Activated CD4-positive, alpha-beta T cell treated with anti-CD3 and anti-CD28 coated beads, Interleukin-2, amount 50 U/mL, for 48 hours (primary cell): Measurements from ENCODE around the gene PET100.

ENCODE experiments used
- DNase-seq, 2 experiments: peaks; one replicate each; pipeline ENCODE4 v3.0.0-alpha.2; 2020

Gene PET100

GRCh38 chr19:7654401-7654800 is 24.8 kb downstream of the PET100 start:
- DNase-seq = no peak

- no peak for DNase-seq
These were observed 26.0 kb downstream of the PET100 start for GRCh38 chr19:7655581-7655980.

- DNase-seq = peak; percentile 36 to 44
These were observed 27.6 kb downstream of the PET100 start for GRCh38 chr19:7657131-7657751.

- peak; percentile 25 to 43 for DNase-seq
These were observed 28.7 kb downstream of the PET100 start for GRCh38 chr19:7658219-7658686.

GRCh38 chr19:7661744-7662538 is 32.3 kb downstream of the PET100 start:
- DNase-seq = no peak

DNA sequence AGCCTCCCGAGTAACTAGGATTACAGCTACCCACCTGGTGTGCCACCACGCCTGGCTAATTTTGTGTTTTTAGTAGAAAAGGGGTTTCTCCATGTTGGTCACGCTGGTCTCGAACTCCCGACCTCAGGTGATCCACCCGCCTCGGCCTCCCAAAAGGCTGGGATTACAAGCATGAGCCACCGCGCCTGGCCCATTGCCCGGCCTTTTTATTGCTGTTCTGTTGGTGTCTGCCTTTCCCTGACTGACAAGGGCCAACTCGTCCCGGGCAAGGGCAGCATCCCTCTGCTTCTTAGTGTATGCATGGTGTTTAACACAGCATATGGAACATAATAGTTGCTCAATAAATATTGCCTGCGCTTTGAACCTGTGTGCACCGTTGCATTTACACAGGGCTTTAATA is 33.1 kb downstream of the PET100 start:
- DNase-seq = no peak

- no peak for DNase-seq
These were observed 34.1 kb downstream of the PET100 start for GRCh38 chr19:7663706-7664105.

- DNase-seq = no peak
These were observed 35.5 kb downstream of the PET100 start for GRCh38 chr19:7665076-7665475.

DNA sequence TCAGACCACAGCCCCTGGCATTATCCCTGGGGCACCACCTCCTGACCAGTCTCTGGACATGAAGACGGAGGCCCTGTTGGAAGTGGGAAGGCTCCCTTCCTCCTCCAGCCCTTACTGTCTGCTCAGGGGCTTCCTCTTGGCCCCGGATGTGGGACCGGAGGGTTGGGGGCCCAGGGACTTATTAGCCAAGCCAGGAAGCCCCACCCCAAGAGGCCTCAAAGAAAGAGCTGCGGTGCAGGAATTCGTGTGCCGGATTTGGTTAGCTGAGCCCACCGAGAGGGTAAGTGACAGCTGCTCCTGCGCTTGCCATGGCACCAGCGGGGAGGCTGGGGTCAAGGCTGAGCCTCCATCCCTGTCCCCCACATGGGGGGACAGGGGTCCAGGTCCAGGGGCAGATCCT is 39.2 kb downstream of the PET100 start, which contains the start of gene RETN:
TSS of gene RETN (plus strand) at position 208 of the 400 bp plus-strand sequence. CDS start 278 bp downstream, outside the sequence.
- no peak for DNase-seq

DNA sequence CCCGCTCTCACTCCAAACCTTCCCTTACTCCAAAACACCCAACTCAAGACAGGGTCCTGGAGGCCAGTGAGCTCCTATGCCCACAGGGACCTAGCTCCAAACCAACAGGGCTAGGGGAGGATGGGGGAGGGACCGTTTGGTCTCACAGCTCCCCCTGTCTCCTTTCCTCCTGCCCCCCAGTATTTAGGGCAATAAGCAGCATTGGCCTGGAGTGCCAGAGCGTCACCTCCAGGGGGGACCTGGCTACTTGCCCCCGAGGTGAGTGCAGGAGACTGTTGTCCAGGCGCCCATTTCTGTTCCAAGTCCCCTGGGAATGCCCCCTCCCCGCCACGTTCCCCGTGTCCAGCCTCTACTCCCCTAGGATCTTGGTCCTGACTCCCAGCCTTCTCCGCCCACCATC is 40.0 kb downstream of the PET100 start:
- DNase-seq = no peak

GRCh38 chr19:7670150-7670783 is 40.7 kb downstream of the PET100 start:
- no peak for DNase-seq

DNA sequence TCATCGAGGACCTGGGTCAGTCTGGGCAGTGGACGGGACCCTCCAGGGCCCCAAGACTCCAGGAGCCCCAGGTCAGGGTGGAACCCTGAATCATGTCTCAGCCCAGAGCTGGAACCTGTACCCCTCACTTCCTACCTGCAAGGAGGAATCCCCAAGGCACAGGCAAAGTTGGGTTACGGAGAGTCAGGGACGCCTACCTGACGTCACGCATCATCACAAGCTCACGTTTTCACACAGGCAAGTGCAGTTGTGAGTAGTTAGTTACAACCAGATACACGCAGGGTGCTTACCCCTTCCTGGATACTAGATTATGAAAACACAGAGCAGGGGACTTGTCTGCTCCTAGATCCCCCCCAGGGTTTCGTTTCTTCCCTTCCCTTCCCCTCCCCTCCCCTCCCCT is 41.2 kb downstream of the PET100 start:
- DNase-seq = no peak

GRCh38 chr19:7672522-7672921 is 42.9 kb downstream of the PET100 start:
- DNase-seq = no peak

- peak; percentile 46 to 53 for DNase-seq
These were observed 44.7 kb downstream of the PET100 start for GRCh38 chr19:7674010-7675005.

DNA sequence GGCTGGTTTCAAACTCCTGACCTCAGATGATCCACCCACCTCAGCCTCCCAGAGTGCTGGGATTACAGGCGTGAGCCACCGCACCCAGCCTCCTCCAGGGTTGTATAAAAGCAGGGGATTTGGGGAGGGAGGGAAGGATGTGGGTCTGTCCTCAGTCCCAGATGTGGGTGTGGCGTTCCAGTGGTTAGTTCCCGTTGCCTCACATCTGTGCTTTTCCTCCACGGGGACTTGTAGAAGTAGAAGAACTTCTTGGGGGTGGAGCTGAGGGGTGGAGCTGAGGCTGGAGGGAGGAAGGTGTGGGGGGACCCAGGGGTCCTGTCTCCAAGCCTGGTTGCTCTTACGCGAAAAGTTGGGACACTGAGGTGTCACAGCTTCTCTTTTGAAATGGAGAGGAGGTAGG is 46.8 kb downstream of the PET100 start:
- DNase-seq = no peak

DNA sequence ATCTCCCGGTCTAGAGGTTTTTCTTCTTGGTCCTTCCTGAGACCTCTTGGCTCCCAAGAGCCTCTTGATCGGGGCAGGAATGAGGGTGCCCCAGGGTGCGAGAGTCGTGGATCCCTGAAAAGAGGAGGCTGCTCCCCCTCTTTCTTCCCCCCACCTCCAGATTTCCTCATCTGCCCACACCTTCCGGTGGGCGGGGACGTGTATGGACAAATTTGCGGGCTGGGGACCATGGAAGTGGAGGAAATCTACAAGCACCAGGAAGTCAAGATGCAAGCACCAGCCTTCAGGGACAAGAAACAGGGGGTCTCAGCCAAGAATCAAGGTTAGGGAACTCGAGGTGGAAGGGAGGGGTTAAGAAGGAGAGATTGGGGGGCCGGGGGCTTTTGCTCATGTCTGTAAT is 47.3 kb downstream of the PET100 start, which contains the start of gene MCEMP1:
TSS of gene MCEMP1 (plus strand) at position 237 of the 400 bp plus-strand sequence. CDS start at position 268, 31 bp downstream.
- DNase-seq = no peak

- DNase-seq = no peak
These were observed 48.2 kb downstream of the PET100 start for GRCh38 chr19:7677669-7678311.

DNA sequence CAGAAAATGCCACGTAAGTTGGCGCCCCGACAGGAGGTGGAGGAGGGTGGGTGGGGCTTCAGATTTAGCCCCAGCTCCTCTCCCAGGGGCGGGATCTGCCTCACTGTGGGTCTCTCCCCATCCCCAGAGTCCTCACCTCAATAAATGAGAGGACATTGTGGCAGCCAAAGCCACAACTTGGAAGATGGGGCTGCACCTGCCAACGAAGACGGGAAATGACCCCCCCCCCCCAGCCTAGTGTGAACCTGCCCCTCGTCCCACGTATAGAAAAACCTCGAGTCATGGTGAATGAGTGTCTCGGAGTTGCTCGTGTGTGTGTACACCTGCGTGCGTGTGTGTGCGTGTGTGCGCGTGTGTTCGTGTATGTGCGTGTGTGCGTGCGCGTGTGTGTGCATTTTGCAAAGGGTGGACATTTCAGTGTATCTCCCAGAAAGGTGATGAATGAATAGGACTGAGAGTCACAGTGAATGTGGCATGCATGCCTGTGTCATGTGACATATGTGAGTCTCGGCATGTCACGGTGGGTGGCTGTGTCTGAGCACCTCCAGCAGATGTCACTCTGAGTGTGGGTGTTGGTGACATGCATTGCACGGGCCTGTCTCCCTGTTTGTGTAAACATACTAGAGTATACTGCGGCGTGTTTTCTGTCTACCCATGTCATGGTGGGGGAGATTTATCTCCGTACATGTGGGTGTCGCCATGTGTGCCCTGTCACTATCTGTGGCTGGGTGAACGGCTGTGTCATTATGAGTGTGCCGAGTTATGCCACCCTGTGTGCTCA is 49.6 kb downstream of the PET100 start:
- DNase-seq = peak; percentile 58 to 72

DNA sequence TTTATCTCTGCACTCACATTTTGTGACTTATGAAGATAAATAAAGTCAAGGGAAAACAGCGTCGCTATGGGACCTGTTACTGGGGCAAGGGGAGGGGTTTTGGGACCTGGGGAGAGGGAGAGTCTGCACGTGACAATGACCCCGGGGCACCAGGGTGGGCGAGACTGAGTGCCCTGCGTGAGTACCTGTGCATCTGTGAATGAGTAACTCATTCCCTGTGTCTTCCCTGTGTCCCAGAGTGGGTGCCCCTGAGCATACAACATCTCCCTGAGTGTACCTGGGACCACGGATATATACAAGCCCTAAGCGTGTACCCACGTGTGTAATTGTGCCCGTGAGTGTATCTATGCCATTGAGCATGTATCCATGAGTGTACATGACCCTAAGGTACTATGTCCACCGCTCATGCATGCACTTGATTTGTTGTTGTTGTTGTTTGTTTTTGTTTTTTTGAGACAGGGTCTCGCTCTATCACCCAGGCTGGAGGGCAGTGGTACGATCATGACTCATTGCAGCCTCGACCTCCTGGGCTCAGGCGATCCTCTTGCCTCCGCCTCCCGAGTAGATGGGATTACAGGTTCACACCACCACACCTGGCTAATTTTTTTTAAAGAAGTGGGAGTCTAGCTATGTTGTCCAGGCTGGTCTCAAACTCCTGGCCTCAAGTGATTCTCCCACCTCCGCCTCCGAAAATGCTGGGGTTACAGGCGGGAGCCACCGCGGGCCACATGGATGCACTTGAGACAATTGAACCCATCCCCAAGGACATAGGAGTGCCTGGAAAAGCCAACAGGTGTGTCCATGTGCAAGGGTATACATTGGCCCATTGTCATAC is 50.4 kb downstream of the PET100 start:
- no peak for DNase-seq
